Smooth muscle cell (in vitro differentiated cells): ENCODE results near the gene TCF12. TPM values are rescaled to one million over a fixed set of nuclear protein-coding genes. Genes with fewer than 3 reads are reported as not detected.
A peak's percentile ranks its signal among the peaks of the same experiment; 100 is the strongest.
"Not testable (repeated sequence)": the region's sequence is repeated elsewhere in the genome, so short reads cannot be mapped to it uniquely, and the experiment has no call there.

Experiments used
- DNase-seq: peaks from one replicate; lab custom pipeline; 2025; ENCODE audit not compliant: unreplicated experiment; lab: John Stamatoyannopoulos, UW
- H2AFZ ChIP-seq: fragments of 200-600 bp; sonication (generic); 2 replicates; pipeline ENCODE4 v1.6.0; 2016; ENCODE audit warnings: antibody characterized with exemption, low read depth, mild to moderate bottlenecking
- H3F3A ChIP-seq: fragments of 200-600 bp; sonication (generic); 2 replicates; pipeline ENCODE4 v1.6.0; 2017; ENCODE audit warnings: antibody characterized with exemption, low read depth
- H3K27ac ChIP-seq: fragments of 200-600 bp; sonication (generic); 2 replicates; pipeline ENCODE4 v1.5.1; 2016; ENCODE audit warnings: low read depth, mild to moderate bottlenecking
- H3K27me3 ChIP-seq: fragments of 200-600 bp; sonication (generic); 2 replicates; pipeline ENCODE4 v1.6.1; 2016; ENCODE audit warnings: low read depth, mild to moderate bottlenecking
- H3K36me3 ChIP-seq: fragments of 200-600 bp; sonication (generic); 2 replicates; pipeline ENCODE4 v1.5.1; 2016; ENCODE audit warnings: low read depth
- H3K4me1 ChIP-seq: fragments of 200-600 bp; sonication (generic); 2 replicates; pipeline ENCODE4 v1.5.1; 2016; ENCODE audit warnings: low read depth
- H3K4me2 ChIP-seq: fragments of 200-600 bp; sonication (generic); 2 replicates; pipeline ENCODE4 v1.6.0; 2016; ENCODE audit warnings: mild to moderate bottlenecking
- H3K4me3 ChIP-seq: fragments of 200-600 bp; sonication (generic); 2 replicates; pipeline ENCODE4 v1.5.1; 2016; ENCODE audit warnings: mild to moderate bottlenecking
- H3K79me2 ChIP-seq: fragments of 200-600 bp; sonication (generic); 2 replicates; pipeline ENCODE4 v1.6.0; 2016; ENCODE audit warnings: low read depth, mild to moderate bottlenecking
- H3K9ac ChIP-seq: fragments of 200-600 bp; sonication (generic); 2 replicates; pipeline ENCODE4 v1.6.0; 2016; ENCODE audit warnings: low read depth
- H3K9me3 ChIP-seq: fragments of 200-600 bp; sonication (generic); replicated peaks from 2 replicates; pipeline ENCODE4 v1.5.1; 2016; ENCODE audit warnings: low read depth
- H4K20me1 ChIP-seq: fragments of 200-600 bp; sonication (generic); 2 replicates; pipeline ENCODE4 v1.6.0; 2016; ENCODE audit warnings: low read depth
- CTCF ChIP-seq: fragments of 200-600 bp; sonication (generic); IDR thresholded peaks from 2 replicates; pipeline ENCODE4 v1.5.1; 2017; ENCODE audit warnings: borderline replicate concordance, mild to moderate bottlenecking, antibody characterized with exemption; ENCODE audit not compliant: insufficient read depth, poor library complexity, severe bottlenecking
- WGBS: methylation state at CpG from one replicate; pipeline ENCODE4 v1.1.7; 2016; ENCODE audit warnings: low lambda C conversion rate; 5-methylcytosine and 5-hydroxymethylcytosine counted together
- polyA plus RNA-seq: library from polyadenylated mRNA; unstranded; fragments of >200 nt; fragmentation: Nextera tagmentation; extraction: Ambion mirVana; gene quantifications from 2 replicates; pipeline ENCODE4 v1.2.1, GENCODE V29; 2016
- total RNA-seq: library from RNA; depleted of rRNA; stranded (reverse); fragments of >200 nt; gene quantifications from 2 replicates; pipeline ENCODE4 v1.2.3, GENCODE V29; 2014

TCF12 gene
- total and polyA plus RNA-seq, 2 experiments from 2014 or later: 54.1 to 302 TPM

- peaks cover 6% of the 10 kb centered on the region for H3F3A ChIP-seq
- no peaks in the 10 kb centered on the region for H3K36me3 ChIP-seq
- H3K4me2 ChIP-seq: peak overlapping the region; percentile 47
- no peak overlapping the region for H3K9ac ChIP-seq
- no peak overlapping the region for H3K4me3 ChIP-seq
- no peak for DNase-seq
- TF ChIP-seq CTCF: no peak
- no peaks in the 10 kb centered on the region for H3K27me3 ChIP-seq
- no peaks in the 10 kb centered on the region for H3K9me3 ChIP-seq
- H2AFZ ChIP-seq: no peak overlapping the region
- H4K20me1 ChIP-seq: peaks cover 97% of the 10 kb centered on the region
- H3K4me1 ChIP-seq: peaks cover 34% of the 10 kb centered on the region
- WGBS: 91% methylated on average over 3 of the region's 3 CpGs
- H3K79me2 ChIP-seq: peaks cover 97% of the 10 kb centered on the region
- H3K27ac ChIP-seq: peak overlapping the region; percentile 50
These were observed 11.5 kb downstream of the TCF12 start for GRCh38 chr15:56929933-56930332.

GRCh38 chr15:56930669-56931313 is 12.3 kb downstream of the TCF12 start:
- Histone ChIP-seq H3F3A (peaks cover 6% of the 10 kb centered on the region), H3K36me3 (no peaks in the 10 kb centered on the region), H3K79me2 (peaks cover 99% of the 10 kb centered on the region), H3K27me3 (no peaks in the 10 kb centered on the region), H2AFZ (no peak overlapping the region), H3K9me3 (no peaks in the 10 kb centered on the region), H3K27ac (no peak overlapping the region), H3K4me1 (peaks cover 31% of the 10 kb centered on the region), H3K4me3 (no peak overlapping the region), H3K4me2 (no peak overlapping the region), H3K9ac (no peak overlapping the region), H4K20me1 (peaks cover 97% of the 10 kb centered on the region)
- WGBS: 74% methylated on average over 2 of the region's 2 CpGs
- DNase-seq: no peak
- TF ChIP-seq CTCF: no peak

- H3K4me3 ChIP-seq: no peak overlapping the region
- H2AFZ ChIP-seq: no peak overlapping the region
- H3K4me1 ChIP-seq: peaks cover 31% of the 10 kb centered on the region
- no peak for DNase-seq
- peaks cover 97% of the 10 kb centered on the region for H4K20me1 ChIP-seq
- no peaks in the 10 kb centered on the region for H3K36me3 ChIP-seq
- 58% methylated on average over 1 of the region's 1 CpG for WGBS
- H3K9me3 ChIP-seq: no peaks in the 10 kb centered on the region
- peaks cover 99% of the 10 kb centered on the region for H3K79me2 ChIP-seq
- no peak for TF ChIP-seq CTCF
- H3K4me2 ChIP-seq: no peak overlapping the region
- no peak overlapping the region for H3K9ac ChIP-seq
- H3K27ac ChIP-seq: no peak overlapping the region
- no peaks in the 10 kb centered on the region for H3K27me3 ChIP-seq
- H3F3A ChIP-seq: peaks cover 6% of the 10 kb centered on the region
These were observed 13.4 kb downstream of the TCF12 start for GRCh38 chr15:56931639-56932508.

- Histone ChIP-seq H4K20me1 (peaks cover 97% of the 10 kb centered on the region), H3K4me1 (peaks cover 29% of the 10 kb centered on the region), H3K79me2 (peaks cover 99% of the 10 kb centered on the region)
- DNase-seq, H3K4me3 ChIP-seq, H2AFZ ChIP-seq, H3K36me3 ChIP-seq, H3K9me3 ChIP-seq, H3K4me2 ChIP-seq, H3K27ac ChIP-seq, H3K9ac ChIP-seq, H3F3A ChIP-seq, H3K27me3 ChIP-seq: not testable (repeated sequence)
- WGBS: 98% methylated on average over 4 of the region's 4 CpGs
These were observed 14.0 kb downstream of the TCF12 start for GRCh38 chr15:56932509-56932868.
